Adrenal gland (tissue), 5 donors: ENCODE measurements around the gene RBKS.

ENCODE experiments used
- POLR2A ChIP-seq, 2 donors: fragments of 450-650 bp; IDR thresholded peaks; one replicate each; pipeline ENCODE4 v1.6.1; 2017; ENCODE audit warnings: antibody characterized with exemption in 2 of 2, mild to moderate bottlenecking in 2 of 2, moderate library complexity in 1 of 2
- TF ChIP-seq, protein P1 (sequence below), 6 experiments: fragments of 450-650 bp in 4 of 6; fragments of 200-600 bp in 2 of 6; sonication (generic) in 1 of 6; IDR thresholded peaks; 1 replicate in 5 of 6; 2 replicates in 1 of 6; pipeline versions ENCODE4 v1.5.1 to v1.8.0; 2016 to 2021; ENCODE audit warnings: antibody characterized with exemption in 6 of 6, mild to moderate bottlenecking in 2 of 6, moderate library complexity in 1 of 6
- donor health status: DM: no; HTN: no; CAD: no.

DNA sequence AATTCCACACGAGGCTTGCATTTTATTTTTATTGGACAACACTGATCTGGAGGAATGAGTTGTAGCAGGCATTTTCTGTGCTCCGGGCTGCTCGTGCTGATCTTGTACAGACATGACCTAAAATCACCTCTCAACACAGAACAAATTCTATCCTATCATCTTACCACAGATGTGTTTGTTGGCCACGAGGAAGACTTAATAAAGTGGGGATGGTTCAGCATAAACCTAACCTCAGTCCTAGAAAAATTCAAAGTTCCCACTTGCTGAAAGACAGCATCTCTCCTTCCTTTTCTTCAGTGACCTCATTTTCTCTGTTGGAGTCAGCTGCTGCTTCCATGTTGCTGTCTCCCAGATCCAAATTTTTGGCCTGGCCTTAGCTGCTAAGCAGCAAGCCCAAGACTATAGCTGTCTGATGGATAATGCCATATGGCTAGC lies 45.3 kb downstream of the RBKS start:
- TF ChIP-seq, protein P1, sequence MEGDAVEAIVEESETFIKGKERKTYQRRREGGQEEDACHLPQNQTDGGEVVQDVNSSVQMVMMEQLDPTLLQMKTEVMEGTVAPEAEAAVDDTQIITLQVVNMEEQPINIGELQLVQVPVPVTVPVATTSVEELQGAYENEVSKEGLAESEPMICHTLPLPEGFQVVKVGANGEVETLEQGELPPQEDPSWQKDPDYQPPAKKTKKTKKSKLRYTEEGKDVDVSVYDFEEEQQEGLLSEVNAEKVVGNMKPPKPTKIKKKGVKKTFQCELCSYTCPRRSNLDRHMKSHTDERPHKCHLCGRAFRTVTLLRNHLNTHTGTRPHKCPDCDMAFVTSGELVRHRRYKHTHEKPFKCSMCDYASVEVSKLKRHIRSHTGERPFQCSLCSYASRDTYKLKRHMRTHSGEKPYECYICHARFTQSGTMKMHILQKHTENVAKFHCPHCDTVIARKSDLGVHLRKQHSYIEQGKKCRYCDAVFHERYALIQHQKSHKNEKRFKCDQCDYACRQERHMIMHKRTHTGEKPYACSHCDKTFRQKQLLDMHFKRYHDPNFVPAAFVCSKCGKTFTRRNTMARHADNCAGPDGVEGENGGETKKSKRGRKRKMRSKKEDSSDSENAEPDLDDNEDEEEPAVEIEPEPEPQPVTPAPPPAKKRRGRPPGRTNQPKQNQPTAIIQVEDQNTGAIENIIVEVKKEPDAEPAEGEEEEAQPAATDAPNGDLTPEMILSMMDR (IDR thresholded peaks at IDR 0.05), result no peak
- TF ChIP-seq POLR2A (IDR thresholded peaks at IDR 0.05), result no peak
